GM21526 (cell line): ENCODE measurements around the gene APEX1.

Source experiments
- ATAC-seq: cut with Tn5 transposase; IDR thresholded peaks from one replicate; pipeline ENCODE4 v1.9.1; 2021; ENCODE audit warnings: moderate library complexity; ENCODE audit not compliant: unreplicated experiment, low FRiP score

Gene APEX1

GRCh38 chr14:20454516-20455354 lies at the start of gene APEX1, which contains the start of gene OSGEP:
APEX1 (plus strand) TSS chr14:20455226; CDS start chr14:20455646, 420 bp downstream.
OSGEP (minus strand) TSS chr14:20454812; CDS start chr14:20454683, 129 bp downstream.
- peak; percentile 73 for ATAC-seq

- ATAC-seq = no peak
These were observed 45.8 kb upstream of the APEX1 start for GRCh38 chr14:20409226-20409625.

- peak; percentile 46 for ATAC-seq
These were observed 42.6 kb upstream of the APEX1 start for GRCh38 chr14:20412411-20412810.

- peak; percentile 71 for ATAC-seq
These were observed 41.9 kb upstream of the APEX1 start, which contains the start of gene TEP1 for GRCh38 chr14:20412876-20413743. TEP1 (minus strand) TSS chr14:20413501; CDS start chr14:20408439, 5,062 bp downstream.

GRCh38 chr14:20413744-20414082 lies 41.3 kb upstream of the APEX1 start:
- ATAC-seq = peak; percentile 49

- ATAC-seq = no peak
These were observed 39.2 kb upstream of the APEX1 start for GRCh38 chr14:20415782-20416206.

GRCh38 chr14:20416223-20416622 lies 38.8 kb upstream of the APEX1 start:
- ATAC-seq = no peak

- ATAC-seq = no peak
These were observed 37.5 kb upstream of the APEX1 start for GRCh38 chr14:20417250-20418186.

GRCh38 chr14:20418501-20418909 lies 36.5 kb upstream of the APEX1 start:
- no peak for ATAC-seq

- no peak for ATAC-seq
These were observed 35.6 kb upstream of the APEX1 start for GRCh38 chr14:20419419-20419818.

GRCh38 chr14:20421267-20421666 lies 33.8 kb upstream of the APEX1 start:
- no peak for ATAC-seq

- no peak for ATAC-seq
These were observed 32.1 kb upstream of the APEX1 start for GRCh38 chr14:20422886-20423285.

GRCh38 chr14:20424851-20425250 lies 30.2 kb upstream of the APEX1 start:
- no peak for ATAC-seq

- ATAC-seq = no peak
These were observed 27.6 kb upstream of the APEX1 start for GRCh38 chr14:20427231-20428009.

GRCh38 chr14:20428010-20428365 lies 27.0 kb upstream of the APEX1 start:
- ATAC-seq = no peak

- no peak for ATAC-seq
These were observed 26.2 kb upstream of the APEX1 start for GRCh38 chr14:20428802-20429201.

- ATAC-seq = no peak
These were observed 25.0 kb upstream of the APEX1 start for GRCh38 chr14:20429801-20430669.

- ATAC-seq = no peak
These were observed 20.1 kb upstream of the APEX1 start for GRCh38 chr14:20434701-20435581.
